Stimulated activated CD8-positive, alpha-beta memory T cell treated with anti-CD3 and anti-CD28 coated beads, Interleukin-4, amount 100 ng/mL, for 1 hour (primary cell): ENCODE data around the gene C1QL2.

Experiments used
- DNase-seq, 2 donors: peaks; one replicate each; pipeline ENCODE4 v3.0.0-alpha.2; 2020; ENCODE audit warnings: low read depth in 2 of 2, low spot score in 1 of 2

C1QL2 gene

DNA sequence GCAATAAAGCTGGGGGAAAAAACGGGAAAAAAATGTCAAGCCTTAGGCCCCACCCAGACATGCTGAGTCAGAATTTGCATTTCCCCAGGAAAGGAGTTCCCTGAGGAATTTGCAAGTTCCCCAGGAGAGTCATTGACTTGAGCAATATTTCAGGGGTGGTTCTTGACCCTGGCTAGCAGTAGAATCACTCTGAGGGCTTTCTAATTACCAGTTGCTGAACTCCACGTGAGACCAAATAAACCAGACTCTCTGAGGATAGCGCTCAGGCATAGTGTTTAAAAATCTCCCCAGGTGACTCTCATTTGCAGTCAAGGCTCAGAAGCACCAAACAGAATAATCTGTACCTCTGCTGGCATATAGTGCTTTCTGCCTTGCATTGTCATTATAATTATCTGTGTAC lies 48.7 kb downstream of the C1QL2 start:
- no peak for DNase-seq

- no peak for DNase-seq
Observed at GRCh38 chr2:119108186-119108585, 50.4 kb downstream of the C1QL2 start.

DNA sequence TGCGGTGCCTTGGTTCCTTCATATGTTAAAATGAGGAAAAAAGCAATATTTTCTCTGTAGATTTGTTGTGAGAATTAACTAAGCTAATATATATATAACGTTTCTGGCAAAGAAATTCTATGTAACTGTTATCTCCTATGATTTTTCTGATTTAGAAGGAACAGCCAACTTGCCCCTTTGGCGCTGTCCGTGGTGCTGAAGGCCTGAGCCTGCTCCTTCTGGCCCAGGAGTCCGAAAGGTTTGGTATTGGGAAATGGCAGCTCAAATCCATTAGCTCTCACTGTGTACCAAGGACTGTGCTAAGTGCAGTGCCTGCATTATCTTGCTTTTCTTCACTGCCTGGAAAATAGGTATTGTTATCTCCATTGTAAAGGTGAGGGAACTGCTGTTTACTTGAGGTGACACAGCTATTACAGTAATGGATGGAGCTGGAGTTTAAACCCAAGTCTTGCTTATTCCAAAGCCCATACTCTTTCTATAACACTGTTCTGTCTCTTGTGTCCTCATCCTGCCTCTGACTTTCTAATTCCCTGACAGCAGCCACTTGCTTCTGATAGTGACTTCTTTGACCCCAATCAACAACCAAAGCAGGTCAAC lies 52.2 kb downstream of the C1QL2 start:
- DNase-seq, result no peak
